Endothelial cell (in vitro differentiated cells): Measurements from ENCODE around the gene PPM1H. TPM values are rescaled to one million over a fixed set of nuclear protein-coding genes. Genes with fewer than 3 reads are reported as not detected.
"Not testable (repeated sequence)": the region's sequence is repeated elsewhere in the genome, so short reads cannot be mapped to it uniquely, and the experiment has no call there.

Experiments used
- DNase-seq: peaks from one replicate; pipeline ENCODE4 v3.0.0; 2021; ENCODE audit warnings: low spot score
- H3K27ac Mint-ChIP-seq: one replicate; pipeline ENCODE4 v1.8.0; 2021; ENCODE audit warnings: mixed read lengths, inconsistent platforms; ENCODE audit not compliant: unreplicated experiment
- H3K27me3 Mint-ChIP-seq: one replicate; pipeline ENCODE4 v1.8.0; 2021; ENCODE audit warnings: mild to moderate bottlenecking, moderate library complexity, mixed read lengths, inconsistent platforms; ENCODE audit not compliant: unreplicated experiment
- H3K36me3 Mint-ChIP-seq: one replicate; pipeline ENCODE4 v1.8.0; 2021; ENCODE audit warnings: mild to moderate bottlenecking, low read depth, mixed read lengths, inconsistent platforms; ENCODE audit not compliant: unreplicated experiment
- H3K4me1 Mint-ChIP-seq: one replicate; pipeline ENCODE4 v1.8.0; 2021; ENCODE audit warnings: mild to moderate bottlenecking, mixed read lengths, inconsistent platforms; ENCODE audit not compliant: unreplicated experiment
- H3K4me3 Mint-ChIP-seq: one replicate; pipeline ENCODE4 v1.8.0; 2021; ENCODE audit warnings: mild to moderate bottlenecking, mixed read lengths, inconsistent platforms; ENCODE audit not compliant: unreplicated experiment
- H3K9me3 Mint-ChIP-seq: one replicate; pipeline ENCODE4 v1.8.0; 2021; ENCODE audit warnings: mixed read lengths, inconsistent platforms; ENCODE audit not compliant: unreplicated experiment
- CTCF ChIP-seq: fragments of 200-600 bp; sonication (generic); IDR thresholded peaks from one replicate; pipeline ENCODE4 v1.5.0; 2021; ENCODE audit warnings: antibody characterized with exemption; ENCODE audit not compliant: unreplicated experiment
- total RNA-seq: library from RNA; stranded (reverse); fragmentation: NEBNext Ultra II Directional; extraction: Animal tissue kit (Norgen Biotek cat#: 25700); gene quantifications from one replicate; pipeline ENCODE4 v1.2.1, GENCODE V29; 2021; ENCODE audit not compliant: unreplicated experiment

PPM1H gene
- total RNA-seq, 1 donor from 2014 or later = 71.8 TPM

GRCh38 chr12:62955678-62956077 is 20.7 kb upstream of the PPM1H start:
- Mint-ChIP-seq H3K27me3 (no peaks in the 10 kb centered on the region), H3K36me3 (no peaks in the 10 kb centered on the region), H3K9me3 (no peaks in the 10 kb centered on the region), H3K4me3 (peak overlapping the region; percentile 15), H3K27ac (no peak overlapping the region), H3K4me1 (peaks cover 13% of the 10 kb centered on the region)
- no peak for TF ChIP-seq CTCF
- no peak for DNase-seq

- no peaks in the 10 kb centered on the region for H3K36me3 Mint-ChIP-seq
- TF ChIP-seq CTCF = no peak
- no peaks in the 10 kb centered on the region for H3K4me1 Mint-ChIP-seq
- H3K4me3 Mint-ChIP-seq = no peak overlapping the region
- no peaks in the 10 kb centered on the region for H3K9me3 Mint-ChIP-seq
- H3K27me3 Mint-ChIP-seq = no peaks in the 10 kb centered on the region
- DNase-seq = no peak
- H3K27ac Mint-ChIP-seq = no peak overlapping the region
Measured at GRCh38 chr12:62950317-62950716, 15.4 kb upstream of the PPM1H start.

GRCh38 chr12:62948123-62948522 is 13.2 kb upstream of the PPM1H start:
- Mint-ChIP-seq H3K4me3 (no peak overlapping the region), H3K36me3 (no peaks in the 10 kb centered on the region), H3K9me3 (no peaks in the 10 kb centered on the region), H3K27me3 (no peaks in the 10 kb centered on the region), H3K4me1 (peaks cover 5% of the 10 kb centered on the region), H3K27ac (no peak overlapping the region)
- no peak for DNase-seq
- TF ChIP-seq CTCF = no peak

- Mint-ChIP-seq H3K36me3 (no peaks in the 10 kb centered on the region), H3K27me3 (no peaks in the 10 kb centered on the region), H3K4me3 (no peak overlapping the region), H3K9me3 (no peaks in the 10 kb centered on the region), H3K27ac (no peak overlapping the region), H3K4me1 (peaks cover 5% of the 10 kb centered on the region)
- no peak for TF ChIP-seq CTCF
- DNase-seq = no peak
Measured at GRCh38 chr12:62947364-62947763, 12.4 kb upstream of the PPM1H start.

- no peaks in the 10 kb centered on the region for H3K27me3 Mint-ChIP-seq
- no peak for TF ChIP-seq CTCF
- no peak overlapping the region for H3K4me3 Mint-ChIP-seq
- no peak for DNase-seq
- no peak overlapping the region for H3K27ac Mint-ChIP-seq
- no peaks in the 10 kb centered on the region for H3K9me3 Mint-ChIP-seq
- H3K4me1 Mint-ChIP-seq = peaks cover 5% of the 10 kb centered on the region
- H3K36me3 Mint-ChIP-seq = no peaks in the 10 kb centered on the region
Measured at GRCh38 chr12:62943779-62944395, 8.9 kb upstream of the PPM1H start.

GRCh38 chr12:62942316-62942715 is 7.4 kb upstream of the PPM1H start:
- H3K27me3 Mint-ChIP-seq, H3K27ac Mint-ChIP-seq, H3K4me3 Mint-ChIP-seq, DNase-seq, H3K4me1 Mint-ChIP-seq, H3K9me3 Mint-ChIP-seq, H3K36me3 Mint-ChIP-seq: not testable (repeated sequence)
